A673 (cell line): ENCODE results near the gene SREBF1.

Experiments
- EZH2 ChIP-seq: fragments of 200-600 bp; sonication (generic); IDR thresholded peaks from 2 replicates; pipeline ENCODE4 v1.6.1; 2017; ENCODE audit warnings: borderline replicate concordance, low read depth, mild to moderate bottlenecking, mixed read lengths, antibody characterized with exemption, low read length; ENCODE audit not compliant: poor library complexity, severe bottlenecking
- TF ChIP-seq, protein P1 (sequence below): fragments of 300-800, 200-600 bp; sonication (generic); conservative IDR thresholded peaks from 2 replicates; pipeline ENCODE4 v1.5.1; 2017; ENCODE audit warnings: low read depth, mild to moderate bottlenecking, antibody characterized with exemption, low read length, moderate library complexity, mixed read lengths

DNA sequence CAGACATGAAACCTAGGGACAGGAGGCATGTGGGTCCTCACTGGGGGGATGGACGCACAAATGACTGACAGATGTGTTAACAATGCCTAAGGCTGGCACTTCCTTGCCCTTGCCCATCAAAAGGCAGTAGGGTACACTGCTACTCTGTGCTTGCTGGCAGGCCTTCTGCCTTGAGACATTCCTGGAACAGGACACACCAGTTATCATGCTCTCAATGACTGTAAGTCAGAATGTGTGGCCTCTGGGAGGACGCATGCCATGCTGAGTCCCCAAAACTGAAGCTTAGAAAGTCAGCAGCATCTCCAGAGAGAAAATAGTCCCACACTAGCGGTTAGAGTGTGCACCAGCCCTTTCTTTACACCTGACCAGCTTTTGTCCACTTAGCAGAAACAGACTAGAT, 16.1 kb upstream of the SREBF1 start:
- TF ChIP-seq, protein P1, sequence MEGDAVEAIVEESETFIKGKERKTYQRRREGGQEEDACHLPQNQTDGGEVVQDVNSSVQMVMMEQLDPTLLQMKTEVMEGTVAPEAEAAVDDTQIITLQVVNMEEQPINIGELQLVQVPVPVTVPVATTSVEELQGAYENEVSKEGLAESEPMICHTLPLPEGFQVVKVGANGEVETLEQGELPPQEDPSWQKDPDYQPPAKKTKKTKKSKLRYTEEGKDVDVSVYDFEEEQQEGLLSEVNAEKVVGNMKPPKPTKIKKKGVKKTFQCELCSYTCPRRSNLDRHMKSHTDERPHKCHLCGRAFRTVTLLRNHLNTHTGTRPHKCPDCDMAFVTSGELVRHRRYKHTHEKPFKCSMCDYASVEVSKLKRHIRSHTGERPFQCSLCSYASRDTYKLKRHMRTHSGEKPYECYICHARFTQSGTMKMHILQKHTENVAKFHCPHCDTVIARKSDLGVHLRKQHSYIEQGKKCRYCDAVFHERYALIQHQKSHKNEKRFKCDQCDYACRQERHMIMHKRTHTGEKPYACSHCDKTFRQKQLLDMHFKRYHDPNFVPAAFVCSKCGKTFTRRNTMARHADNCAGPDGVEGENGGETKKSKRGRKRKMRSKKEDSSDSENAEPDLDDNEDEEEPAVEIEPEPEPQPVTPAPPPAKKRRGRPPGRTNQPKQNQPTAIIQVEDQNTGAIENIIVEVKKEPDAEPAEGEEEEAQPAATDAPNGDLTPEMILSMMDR = no peak
- no peak for TF ChIP-seq EZH2
